AG20443 (cell line): ENCODE data around the gene KCNT1.
A peak's percentile ranks its signal among the peaks of the same experiment; 100 is the strongest.

Source experiments
- DNase-seq: peaks from one replicate; pipeline ENCODE4 v3.0.0; 2012; ENCODE audit warnings: low spot score, mixed read lengths

KCNT1 gene

DNA sequence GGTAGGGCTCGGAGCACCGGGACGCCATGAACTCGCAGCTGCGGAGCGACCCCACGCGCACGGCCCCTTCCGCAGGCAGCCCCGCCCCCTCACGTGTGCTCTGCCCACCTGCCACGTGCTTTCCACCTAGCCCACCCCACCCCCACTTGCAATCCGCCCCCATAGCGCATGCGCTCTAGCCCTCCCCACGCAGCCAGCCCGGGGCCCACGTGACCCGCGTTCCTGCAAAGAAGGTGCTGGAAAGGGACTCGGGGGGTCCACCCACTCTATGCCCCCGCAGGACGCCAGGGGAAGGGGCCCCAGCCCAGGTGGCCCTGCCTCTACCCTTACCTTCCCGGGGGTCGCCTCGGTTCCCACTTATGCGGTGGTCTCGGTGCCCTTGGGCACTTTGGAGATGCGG, 2.5 kb upstream of the KCNT1 start, which contains the start of gene SOHLH1:
TSS of gene SOHLH1 (minus strand) at position 42 of the 400 bp plus-strand sequence. CDS start at position 28, 14 bp downstream.
- no peak for DNase-seq

DNA sequence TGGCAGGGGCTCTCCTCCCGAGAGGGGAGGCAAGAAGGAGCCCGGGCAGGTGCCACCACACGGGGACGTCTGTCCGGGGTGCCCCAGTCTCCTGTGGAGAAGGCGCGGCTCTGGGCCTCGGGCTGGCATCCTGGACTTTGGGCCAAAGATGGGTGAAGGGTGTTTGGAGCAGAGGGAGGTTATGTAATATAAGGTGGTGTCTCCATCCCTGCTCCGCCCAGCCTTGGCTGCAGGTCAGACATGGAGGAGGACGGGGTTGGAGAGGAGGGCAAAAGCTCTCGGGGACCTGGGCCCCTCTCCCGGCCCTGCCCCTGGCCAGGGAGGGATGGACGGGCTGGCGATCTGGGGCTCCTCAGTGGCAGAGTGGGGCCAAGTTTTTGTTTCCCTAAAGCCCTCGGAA, 1.5 kb upstream of the KCNT1 start:
- no peak for DNase-seq

DNA sequence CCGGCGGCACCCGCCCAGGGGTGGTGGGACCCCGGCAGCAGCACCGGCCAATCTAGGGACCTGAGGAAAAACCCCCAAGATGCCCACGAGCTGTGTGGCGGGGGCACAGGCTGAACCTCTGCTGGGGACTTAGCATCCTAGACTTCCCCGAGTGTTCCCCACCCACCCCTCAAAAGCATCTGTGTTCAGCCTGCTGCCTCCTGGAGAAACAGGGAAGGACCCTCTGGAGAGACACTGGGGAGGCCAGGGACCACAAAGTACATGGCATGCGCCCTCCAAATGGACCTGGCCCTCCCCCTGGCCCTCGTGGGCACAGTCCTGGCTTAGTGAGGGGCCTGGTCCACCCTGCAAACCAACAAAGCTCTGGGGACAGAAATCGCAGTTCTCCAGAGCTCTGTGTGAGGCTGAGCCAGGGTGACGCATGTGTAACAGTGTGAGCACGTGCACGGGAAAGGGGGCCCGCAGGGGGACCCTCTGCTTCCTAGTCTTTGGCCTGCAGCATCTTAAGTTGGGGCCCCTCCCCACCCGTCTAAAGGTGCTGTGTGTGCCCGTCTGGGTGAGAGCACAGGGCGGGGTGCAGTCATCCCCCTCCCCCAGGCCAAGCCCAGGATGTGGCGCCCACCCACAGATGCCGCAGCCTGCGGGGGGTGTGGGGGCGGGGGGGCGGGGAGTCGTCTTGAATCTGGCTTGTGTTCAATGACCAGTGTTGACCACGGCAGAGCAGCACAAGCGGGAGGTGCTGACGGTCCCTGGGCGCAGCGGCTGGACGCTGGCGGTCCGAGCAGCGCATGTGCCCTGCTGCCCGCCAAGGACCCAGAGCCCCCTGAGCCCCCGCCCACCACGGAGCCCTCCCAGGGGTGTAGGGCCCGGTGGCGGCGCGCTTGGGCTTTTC, 672 bp upstream of the KCNT1 start:
- DNase-seq = no peak

DNA sequence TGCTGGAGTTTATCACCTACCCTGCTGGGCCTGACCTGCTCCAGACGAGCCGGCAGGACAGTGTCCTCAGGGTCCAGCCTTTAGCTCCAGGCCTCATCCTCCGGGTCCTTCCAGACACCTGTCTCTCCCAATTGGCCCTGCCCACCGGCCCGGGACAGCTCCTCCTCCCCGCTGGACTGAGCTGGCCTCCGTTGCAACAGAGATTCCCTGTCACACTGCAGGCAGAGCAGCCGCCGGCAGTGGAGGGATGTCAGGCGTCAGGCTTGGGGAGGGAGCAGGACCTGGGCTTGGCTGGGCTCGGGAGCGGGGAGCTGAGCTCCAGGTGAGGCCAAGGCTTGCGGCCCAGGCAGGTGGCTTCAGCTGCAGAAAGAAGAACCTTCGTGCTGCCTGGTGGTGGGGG, 1.7 kb downstream of the KCNT1 start:
- no peak for DNase-seq

DNA sequence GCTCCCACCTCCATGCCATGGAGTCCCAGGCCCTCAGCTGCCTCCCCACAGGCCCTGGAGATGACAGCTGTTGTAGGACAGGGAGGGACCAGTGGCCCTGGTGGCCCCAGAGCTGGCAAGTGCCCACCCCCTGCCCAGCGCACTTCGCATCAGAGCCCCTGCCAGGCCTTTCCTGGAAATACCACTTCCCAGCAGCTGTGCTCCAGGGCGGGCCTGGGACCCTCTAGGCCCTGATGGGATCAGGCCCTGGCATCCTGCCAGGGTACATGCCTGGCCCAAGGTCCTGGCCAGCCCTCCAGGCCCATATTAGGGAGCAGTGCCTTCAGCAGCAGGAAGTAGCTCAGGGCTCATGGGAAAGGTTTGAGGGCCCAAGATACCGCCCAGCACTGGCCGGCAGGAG, 2.5 kb downstream of the KCNT1 start:
- DNase-seq = no peak

DNA sequence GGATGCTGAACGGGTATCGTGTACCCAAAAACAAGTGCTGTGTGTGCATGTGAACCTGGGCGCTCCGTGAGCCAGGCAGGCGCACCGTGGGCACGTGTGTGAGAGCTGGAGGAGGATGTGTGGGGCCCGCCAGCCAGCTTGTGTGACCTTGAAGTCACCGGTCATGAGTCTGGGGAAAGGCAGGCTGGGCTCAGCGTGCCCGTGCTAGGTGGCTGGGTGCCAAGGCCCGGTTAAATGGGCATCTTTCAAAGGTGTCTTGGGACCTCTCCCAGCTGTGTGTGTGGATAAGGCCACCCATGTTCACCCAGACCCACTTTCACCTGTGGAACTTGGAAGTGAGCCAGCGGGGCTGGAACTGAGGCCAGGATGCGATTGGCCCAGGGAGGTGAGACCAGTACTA, 3.4 kb downstream of the KCNT1 start:
- DNase-seq = no peak

DNA sequence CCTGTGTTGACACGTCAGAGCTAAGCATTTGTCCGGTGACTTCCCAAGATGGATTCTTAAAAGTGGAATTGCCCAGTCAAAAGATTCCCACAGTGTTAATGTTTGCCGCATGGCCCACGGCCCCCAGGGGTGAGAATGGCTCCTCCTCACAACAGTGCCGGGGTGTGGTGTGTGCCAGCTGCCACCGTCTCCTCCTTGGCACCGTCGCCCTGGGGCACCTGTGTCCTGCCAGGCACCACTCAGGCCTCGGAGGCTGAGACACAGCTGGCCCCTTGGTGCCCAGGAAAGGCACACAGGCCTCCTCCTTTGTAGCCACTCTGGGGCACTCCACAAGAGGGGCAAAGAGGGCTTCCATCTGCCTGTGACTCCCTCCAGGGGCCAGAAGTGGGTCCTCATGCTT, 4.3 kb downstream of the KCNT1 start:
- no peak for DNase-seq

DNA sequence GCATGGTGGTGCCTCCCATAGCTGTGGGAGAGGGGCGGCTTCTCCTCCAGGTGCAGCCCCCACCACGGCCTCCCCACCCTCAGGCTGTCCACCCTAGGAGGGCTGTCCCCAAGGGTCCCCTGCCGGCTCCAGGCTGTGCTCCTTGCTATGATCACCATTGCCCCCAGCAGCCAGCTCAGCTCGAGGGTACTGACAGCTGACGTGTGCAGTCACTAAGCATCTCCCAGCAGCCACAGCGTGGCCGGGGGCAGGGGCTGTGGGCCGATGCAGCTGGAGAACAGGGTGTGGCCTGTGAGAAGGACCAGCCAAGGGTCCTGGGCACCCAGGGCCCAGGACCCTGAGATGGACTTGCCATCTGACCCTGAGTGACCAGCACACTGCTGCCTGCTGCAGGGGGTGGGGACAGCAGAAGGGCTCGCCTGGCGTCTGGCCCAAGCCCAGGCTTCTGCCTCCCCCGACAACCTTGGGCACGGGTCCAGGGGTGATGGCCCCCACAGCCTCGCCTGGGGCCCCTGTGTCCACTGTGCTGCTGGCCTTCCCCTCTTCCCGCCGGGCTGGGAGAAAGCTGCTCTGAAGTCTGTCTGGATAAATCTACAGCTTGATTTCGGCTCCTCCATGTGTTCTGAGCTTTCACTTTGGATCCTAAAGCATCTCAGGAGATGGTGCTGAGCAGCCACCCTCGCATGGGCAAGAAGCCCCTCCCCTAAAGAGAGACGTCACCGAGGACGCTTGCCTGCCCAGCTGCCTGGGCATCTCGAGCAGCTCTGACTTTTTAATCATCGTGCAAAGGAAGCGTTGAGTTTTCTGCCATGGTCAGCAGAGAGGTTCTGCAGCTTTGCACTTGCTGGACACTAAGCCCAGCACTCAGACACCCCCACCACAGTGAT, 5.5 kb downstream of the KCNT1 start:
- no peak for DNase-seq

DNA sequence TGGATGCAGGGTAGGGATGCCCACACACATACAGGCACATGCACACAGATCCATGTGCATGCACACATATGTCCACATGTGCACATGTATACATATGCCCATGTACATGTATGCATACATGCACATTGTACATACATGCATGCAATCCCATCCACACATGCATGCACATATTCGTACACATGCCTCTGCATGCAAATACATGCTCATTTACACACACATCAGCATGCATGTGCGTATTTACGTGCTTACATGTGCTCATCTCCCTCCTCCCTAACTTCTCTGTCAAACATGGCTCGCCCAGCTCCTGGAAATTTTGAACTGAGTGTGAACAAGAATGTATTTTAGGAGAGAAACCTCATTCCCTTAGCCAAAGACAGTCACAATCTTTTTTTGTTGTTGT, 6.2 kb downstream of the KCNT1 start:
- no peak for DNase-seq

DNA sequence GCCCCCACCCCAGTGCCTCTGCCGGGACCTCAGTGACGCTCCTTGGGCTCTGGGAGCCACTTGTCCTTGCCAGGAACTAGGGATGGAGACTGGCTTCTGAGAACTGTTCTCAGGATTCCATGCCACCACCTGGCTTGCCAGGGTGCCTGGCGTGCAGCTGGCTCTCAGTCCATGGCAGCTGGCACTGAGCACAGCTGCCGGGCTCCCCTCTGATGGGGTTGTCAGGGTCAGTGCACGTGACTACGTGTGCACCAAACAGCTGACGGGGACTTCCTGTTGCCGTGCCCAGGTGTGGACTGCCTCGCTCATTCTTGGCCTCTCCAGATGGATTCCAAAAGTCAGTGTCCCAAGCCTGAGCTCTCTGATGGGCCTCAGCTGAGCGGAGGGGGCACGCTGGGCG, 9.4 kb downstream of the KCNT1 start:
- no peak for DNase-seq

DNA sequence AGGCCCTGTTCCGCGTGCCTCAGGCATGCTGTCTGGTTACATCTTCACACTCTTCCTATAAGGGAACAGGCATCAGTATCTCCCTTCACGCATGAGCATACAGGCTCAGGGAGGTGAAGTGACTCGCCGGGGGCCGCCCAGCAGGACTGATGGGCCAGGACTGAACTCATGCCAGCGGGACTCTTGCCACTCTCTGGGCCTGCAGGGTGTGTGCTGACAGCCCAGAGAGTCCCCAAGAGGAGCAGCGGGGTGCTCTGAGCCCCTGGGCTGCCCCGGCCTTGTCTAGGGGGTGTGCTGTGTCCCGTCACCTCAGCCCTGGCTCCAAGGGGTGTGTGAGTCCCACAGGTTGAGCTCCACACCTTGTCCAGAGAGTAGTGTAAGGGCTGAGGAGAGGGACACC, 9.9 kb downstream of the KCNT1 start:
- no peak for DNase-seq

DNA sequence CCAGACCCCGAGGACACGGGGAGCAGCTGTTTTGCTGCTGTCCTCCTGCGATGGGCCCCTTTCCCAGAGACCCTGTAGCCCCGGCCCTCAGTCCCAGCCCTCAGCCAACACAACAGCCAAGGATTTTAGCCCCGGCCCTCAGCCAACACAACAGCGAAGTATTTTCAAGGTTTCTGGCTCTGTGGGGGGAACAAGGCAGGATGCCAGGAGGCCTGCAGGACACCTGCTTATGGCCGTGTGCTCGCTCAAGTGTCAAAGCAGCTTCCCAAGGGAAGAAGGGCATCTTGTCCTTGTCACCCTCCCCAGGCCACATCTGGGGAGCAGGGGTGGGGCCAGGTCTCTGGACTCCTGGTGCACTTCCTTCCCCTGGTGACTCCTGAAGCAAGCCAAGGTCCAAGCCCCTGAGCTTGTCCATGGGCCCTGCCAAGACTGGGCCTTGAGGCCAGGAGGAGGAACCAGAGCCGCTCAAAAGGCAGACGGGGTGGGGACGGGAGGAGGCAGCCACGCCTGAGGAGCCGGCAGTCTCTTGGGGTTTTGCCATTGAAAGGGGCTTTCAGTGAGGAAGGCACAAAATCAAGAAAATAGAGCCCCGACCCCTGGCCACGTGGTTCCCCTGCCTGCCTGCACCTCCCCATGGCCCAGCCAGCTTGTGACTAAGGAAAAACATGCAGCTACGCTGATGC, 10.8 kb downstream of the KCNT1 start:
- no peak for DNase-seq

DNA sequence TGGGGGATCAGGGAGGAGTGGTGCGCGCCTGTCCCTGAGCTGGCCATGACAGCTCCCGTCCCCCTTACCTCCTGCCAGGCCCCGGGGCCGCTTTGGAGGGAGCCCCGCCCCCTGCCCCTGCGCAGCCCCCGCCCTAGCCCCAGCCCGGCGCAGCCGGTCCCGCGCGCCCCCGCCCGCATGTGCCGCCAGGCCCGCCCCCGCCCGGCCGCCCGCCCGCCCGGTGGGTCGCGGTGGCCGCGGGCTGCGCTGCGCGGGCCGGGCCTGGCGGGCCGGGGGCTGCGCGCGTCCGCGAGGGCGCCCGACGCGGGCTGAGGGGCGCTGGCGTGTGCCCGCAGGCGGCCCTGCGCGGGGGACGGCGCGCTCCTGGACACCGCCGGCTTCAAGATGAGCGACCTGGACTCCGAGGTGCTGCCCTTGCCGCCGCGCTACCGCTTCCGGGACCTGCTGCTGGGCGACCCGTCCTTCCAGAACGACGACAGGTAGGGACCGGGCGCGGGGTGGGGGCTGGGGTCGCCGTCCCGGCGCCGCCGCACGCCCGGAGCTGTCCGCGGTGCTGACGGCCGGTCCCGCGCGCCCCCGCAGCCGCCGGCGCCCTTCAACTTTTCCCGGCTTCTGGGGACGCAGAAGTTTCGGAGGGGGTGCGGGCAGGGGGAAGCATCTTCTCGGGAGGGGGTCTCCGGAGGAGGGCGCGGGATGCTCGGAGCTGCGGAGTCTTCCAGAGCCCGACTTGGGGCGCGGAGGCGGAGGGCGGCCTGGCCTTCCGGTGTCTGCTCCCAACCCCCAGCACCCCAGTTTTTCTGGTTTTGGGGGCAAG, 12.5 kb downstream of the KCNT1 start:
- peak; percentile 37 for DNase-seq

DNA sequence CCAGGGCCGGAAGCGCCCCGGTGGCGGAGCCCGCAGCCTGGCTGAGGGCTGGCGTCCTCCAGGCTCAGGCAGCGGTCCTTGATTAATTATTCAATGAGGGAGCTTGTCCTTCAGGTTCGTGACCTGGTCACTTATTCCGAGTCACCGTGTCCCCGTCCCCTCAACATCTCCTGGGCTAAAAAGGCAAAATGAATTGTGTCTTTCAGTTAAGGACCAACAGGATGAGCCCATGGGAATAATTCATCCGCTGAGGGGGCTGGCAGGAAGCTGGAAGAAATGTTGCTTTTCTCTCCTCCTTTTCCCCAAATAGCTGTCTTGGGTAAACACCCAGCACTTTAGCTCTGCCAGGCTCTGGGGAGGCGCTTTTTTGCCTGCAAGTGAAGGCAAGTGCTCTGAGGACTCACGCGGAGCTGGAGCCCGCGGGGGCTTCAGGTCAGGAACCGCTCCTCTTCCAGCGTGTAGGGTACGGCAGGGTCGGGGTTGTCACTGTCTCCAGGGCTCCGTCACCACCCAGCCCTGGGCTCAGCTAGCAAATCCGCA, 13.1 kb downstream of the KCNT1 start:
- no peak for DNase-seq

DNA sequence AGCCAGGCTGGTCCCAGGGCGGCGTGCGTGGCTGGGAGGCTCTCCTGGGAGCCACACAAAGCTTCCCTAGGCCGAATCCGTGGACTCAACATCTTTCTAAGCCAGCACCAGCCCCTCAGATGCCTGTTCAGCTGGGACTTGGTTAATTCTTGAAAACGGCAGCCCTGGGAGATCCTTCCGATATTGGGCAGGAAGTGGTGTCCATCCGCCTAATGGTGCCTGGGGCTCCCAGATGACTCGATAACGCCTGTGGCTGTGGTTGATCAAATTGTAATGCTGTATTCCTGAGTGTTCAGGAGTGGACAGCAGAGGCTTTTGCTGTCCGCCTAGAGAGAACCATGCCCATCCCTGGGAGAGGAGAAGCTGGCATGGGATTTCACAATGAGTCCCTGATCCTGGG, 14.1 kb downstream of the KCNT1 start:
- no peak for DNase-seq

DNA sequence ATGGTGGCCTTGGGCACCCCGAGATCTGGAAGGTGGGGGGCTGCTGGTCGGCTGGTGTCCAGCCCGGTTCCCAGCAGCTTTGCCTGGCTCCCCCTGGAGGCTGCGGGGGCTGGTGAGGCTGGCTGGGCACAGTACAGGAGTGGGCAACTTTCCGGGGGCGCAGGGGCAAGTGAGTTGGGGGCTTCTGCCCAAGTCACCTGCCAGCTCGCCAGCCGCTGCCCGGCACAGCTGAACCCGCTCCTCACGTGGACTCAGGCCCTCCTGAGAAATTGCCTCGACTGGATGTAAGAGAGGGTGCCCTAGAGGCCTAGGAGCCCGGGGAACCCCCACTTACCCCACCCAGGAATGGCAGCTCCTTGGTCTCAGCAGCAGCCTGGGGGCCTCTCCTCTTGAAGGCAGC, 15.4 kb downstream of the KCNT1 start:
- DNase-seq = no peak

DNA sequence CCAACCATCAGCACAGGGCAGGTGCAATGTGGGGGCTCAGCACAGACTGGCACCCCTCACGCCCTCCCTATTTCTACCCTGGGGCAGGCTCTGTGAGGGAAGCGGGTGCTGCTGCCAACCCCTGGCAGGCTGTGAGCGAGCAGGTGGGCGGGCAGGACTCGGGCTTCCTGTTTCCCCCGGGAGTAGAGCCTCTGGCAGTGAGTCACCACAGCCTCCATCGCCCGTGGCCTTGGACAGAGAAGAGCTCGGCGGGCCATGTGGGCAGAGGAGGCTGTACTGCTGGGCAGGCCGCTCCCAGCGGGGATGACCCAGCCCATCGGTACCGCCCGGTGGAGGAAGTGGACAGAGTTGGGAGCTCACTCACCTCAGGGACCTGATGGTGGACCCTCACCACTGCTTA, 16.6 kb downstream of the KCNT1 start:
- no peak for DNase-seq

DNA sequence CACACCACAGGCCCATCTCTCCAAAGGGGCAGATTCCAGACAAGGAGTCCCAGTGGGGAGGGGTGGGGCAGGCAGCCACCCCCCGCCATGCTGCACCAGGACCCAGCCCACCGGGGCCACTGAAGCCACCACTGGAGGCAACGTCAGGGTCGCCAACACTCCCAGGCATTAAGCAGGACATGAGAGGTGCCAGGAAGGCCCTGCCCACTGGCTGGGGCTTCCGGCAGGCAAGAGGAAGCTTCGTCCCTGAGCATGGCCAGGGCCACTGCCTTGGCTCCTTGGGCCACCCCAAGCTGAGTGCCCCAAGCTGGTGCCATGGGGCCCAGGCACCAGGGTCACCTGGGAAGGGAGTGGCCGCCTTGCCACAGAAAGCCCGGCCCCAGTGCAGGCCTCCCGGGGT, 17.5 kb downstream of the KCNT1 start:
- no peak for DNase-seq

DNA sequence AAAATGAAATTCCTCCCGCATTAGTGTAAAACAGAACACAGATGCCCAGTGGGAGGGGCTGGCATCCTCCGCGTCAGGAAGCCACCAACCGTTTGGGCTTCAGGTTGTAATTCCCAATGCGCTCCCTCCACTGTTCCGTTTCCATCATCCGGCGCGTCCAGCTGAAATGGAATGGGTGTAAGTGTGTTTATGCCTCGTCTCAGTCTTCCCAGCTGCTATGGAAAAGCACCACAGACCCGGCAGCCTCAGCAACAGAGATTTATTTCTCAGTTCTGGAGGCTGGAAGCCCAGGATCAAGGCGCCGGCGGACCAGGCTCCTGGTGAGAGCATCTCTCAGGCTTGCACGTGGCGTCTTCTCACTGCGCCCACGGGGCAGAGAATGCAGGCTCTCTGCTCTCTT, 20.4 kb downstream of the KCNT1 start:
- DNase-seq = no peak

DNA sequence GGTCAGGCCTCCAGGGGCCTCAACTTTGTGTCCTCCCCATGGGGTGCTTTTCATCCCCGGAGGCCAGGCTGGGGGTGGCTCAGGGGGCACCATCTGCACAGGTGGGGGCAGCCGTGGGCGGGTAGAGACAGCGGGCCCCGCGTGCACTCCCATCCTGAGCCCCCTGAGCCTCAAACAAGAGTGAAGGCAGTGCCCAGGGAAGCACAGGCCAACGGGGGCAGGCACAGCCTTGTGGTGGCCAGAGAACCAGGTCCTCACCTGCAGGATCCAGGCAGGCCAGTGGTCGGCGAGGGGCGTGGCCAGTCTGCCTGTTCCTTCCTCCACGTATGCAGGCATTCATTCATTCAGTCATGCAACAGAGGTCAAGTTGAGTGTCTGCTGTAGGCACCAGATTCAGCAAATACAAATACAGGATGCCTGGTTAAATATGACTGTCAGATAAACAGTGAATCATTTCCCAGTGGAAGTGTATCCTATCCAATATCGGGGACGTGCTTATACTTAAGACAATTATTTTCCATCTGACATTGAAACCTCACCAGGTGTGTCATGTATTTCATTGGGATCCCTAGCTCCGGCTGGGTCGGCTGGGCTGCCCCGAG, 22.3 kb downstream of the KCNT1 start:
- no peak for DNase-seq
